ENCODE measurements around the gene CNBD2. TPM values are rescaled to one million over a fixed set of nuclear protein-coding genes. Genes with fewer than 3 reads are reported as not detected.
"Not testable (repeated sequence)": the region's sequence is repeated elsewhere in the genome, so short reads cannot be mapped to it uniquely, and the experiment has no call there.

The CNBD2 gene
- total RNA-seq, 4 donors from 2014 or later, result 4.3 to 17.9 (median 8.6) TPM

DNA sequence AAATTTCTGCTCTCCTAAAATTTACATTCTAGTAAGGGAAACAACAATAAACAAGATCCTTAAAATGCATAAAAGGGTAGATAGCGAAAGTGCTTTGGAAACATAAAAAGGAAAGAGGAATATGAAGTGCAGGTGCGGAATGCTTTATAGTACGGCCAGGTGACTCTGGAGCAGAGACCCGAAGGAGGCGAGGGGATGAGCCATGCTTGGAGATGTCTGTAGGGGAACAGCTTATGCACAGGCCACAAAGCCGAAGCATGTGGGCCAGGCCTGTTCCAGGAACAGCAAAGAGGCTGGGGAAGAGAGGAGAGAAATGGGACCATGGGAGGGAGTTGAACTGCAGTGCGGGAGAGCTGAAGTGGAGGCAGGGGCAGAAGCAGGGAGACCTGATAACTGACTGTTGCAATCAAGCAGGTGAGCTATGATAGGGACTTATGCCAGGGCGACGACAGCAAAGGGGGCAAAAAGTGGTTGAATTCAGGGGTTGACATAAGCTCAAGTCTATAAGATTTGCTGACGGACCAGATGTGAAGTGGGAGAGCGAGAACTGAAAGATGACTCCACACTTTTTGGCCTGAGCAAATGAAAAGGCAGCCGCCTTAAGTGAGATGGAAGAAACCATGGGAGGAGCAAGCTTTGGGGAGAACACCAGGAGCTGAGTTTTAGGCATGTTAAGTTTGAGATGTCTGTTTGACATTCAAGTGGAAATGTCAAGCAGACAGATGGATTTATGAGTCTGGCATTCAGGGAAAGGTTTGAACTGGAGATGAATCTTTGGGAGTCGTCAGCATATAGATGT lies 83.1 kb downstream of the CNBD2 start:
- TF ChIP-seq POLR2A (IDR thresholded peaks at IDR 0.05) (no peak), CTCF (IDR thresholded peaks at IDR 0.05) (no peak)
- Histone ChIP-seq H3K27me3 (no peaks in the 10 kb centered on the region), H3K4me1 (peaks cover 0 to 18% (median 0%) of the 10 kb centered on the region in 4 donors), H3K27ac (peak overlapping the region; percentile 93 to 100 (median 96)), H3K9me3 (no peaks in the 10 kb centered on the region), H3K4me3 (peak overlapping the region; percentile 74 to 100 (median 96)), H3K36me3 (no peaks in the 10 kb centered on the region)
- no peak for DNase-seq

DNA sequence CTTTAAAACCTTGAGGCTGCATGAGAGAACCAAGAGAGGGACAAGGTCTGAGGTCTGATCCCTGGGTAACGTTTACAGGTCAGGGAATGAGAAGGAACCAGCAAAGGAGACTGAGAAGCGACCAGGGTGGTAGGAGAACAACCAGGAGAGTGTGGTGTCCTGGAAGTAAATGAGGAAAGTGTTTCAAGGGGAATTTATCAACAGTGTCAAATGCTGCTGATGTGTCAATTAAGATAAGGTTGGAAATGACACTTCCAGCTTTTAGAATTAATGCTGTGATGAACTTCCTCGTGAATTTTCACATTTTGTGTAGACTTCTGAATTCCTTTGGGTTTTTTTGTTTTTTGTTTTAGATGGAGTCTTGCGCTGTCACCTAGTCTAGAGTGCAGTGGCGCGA lies 83.7 kb downstream of the CNBD2 start:
- DNase-seq, result no peak
- Histone ChIP-seq H3K9me3 (no peaks in the 10 kb centered on the region), H3K27ac (no peak overlapping the region), H3K4me1 (peaks cover 0 to 14% (median 0%) of the 10 kb centered on the region in 4 donors), H3K27me3 (no peaks in the 10 kb centered on the region), H3K4me3 (no peak overlapping the region), H3K36me3 (no peaks in the 10 kb centered on the region)
- TF ChIP-seq CTCF (IDR thresholded peaks at IDR 0.05), result no peak
- no peak for TF ChIP-seq POLR2A (IDR thresholded peaks at IDR 0.05)

GRCh38 chr20:36053863-36054518 lies 85.6 kb downstream of the CNBD2 start:
- not testable (repeated sequence) for H3K4me3 ChIP-seq

GRCh38 chr20:36055145-36055544 lies 86.8 kb downstream of the CNBD2 start:
- Histone ChIP-seq H3K27me3 (no peaks in the 10 kb centered on the region), H3K4me1 (peaks cover 0 to 5% (median 0%) of the 10 kb centered on the region in 4 donors), H3K4me3 (no peak overlapping the region), H3K9me3 (no peaks in the 10 kb centered on the region), H3K27ac (no peak overlapping the region), H3K36me3 (no peaks in the 10 kb centered on the region)
- TF ChIP-seq POLR2A (IDR thresholded peaks at IDR 0.05) (no peak), CTCF (IDR thresholded peaks at IDR 0.05) (no peak)
- DNase-seq, result no peak

More at GRCh38 chr20:36053863-36054518, 85.6 kb downstream of the CNBD2 start:
- H3K9me3 ChIP-seq, H3K27ac ChIP-seq, H3K36me3 ChIP-seq, H3K4me1 ChIP-seq, H3K27me3 ChIP-seq, DNase-seq: not testable (repeated sequence)

GRCh38 chr20:36060676-36061075 lies 92.3 kb downstream of the CNBD2 start:
- TF ChIP-seq CTCF (IDR thresholded peaks at IDR 0.05), result no peak
- no peak for TF ChIP-seq POLR2A (IDR thresholded peaks at IDR 0.05)
- Histone ChIP-seq H3K27me3 (no peaks in the 10 kb centered on the region), H3K9me3 (no peaks in the 10 kb centered on the region), H3K4me3 (no peak overlapping the region), H3K27ac (no peak overlapping the region), H3K4me1 (peaks cover 0 to 11% (median 5%) of the 10 kb centered on the region in 4 donors), H3K36me3 (no peaks in the 10 kb centered on the region)
- DNase-seq, result no peak

DNA sequence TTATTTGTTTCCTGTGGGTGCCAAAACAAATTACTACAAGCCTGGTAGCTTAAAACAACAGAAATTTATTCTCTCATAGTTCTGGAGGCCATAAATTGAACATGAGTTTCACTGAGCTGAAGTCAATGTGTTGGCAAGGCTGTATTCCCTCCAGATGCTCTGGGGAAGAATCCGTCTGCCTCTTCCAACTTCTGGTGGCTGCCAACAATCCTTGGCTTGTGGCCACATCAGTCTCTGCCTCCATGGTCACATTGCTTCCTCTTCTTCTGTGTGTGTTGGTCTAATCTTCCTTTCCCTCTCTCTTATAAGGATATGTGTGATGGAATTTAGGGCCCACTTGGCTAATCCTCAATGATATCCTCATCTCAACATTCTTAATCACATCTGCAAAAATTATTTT lies 93.4 kb downstream of the CNBD2 start:
- no peaks in the 10 kb centered on the region for H3K27me3 ChIP-seq
- TF ChIP-seq CTCF (IDR thresholded peaks at IDR 0.05), result no peak
- TF ChIP-seq POLR2A (IDR thresholded peaks at IDR 0.05), result no peak
- no peak overlapping the region for H3K27ac ChIP-seq
- H3K4me3 ChIP-seq, result no peak overlapping the region
- no peaks in the 10 kb centered on the region for H3K36me3 ChIP-seq
- DNase-seq, result no peak
- peaks cover 0 to 12% (median 5%) of the 10 kb centered on the region in 4 donors for H3K4me1 ChIP-seq
- H3K9me3 ChIP-seq, result no peaks in the 10 kb centered on the region
